GM10266 (cell line): ENCODE data around the gene COCH.

ENCODE experiments used
- DNase-seq: peaks from one replicate; pipeline ENCODE4 v3.0.0; 2012; ENCODE audit errors: extremely low spot score
- CTCF ChIP-seq: IDR thresholded peaks from 2 replicates; pipeline ENCODE4 v1.5.1; 2012; ENCODE audit warnings: mild to moderate bottlenecking, low read depth; ENCODE audit not compliant: control insufficient read depth, insufficient read depth; ENCODE audit errors: missing control alignments

Gene COCH

GRCh38 chr14:30848449-30849240 lies 25.7 kb upstream of the COCH start:
- no peak for TF ChIP-seq CTCF
- DNase-seq: no peak

- peak; percentile 37 for DNase-seq
- TF ChIP-seq CTCF: no peak
These were observed 25.0 kb upstream of the COCH start for GRCh38 chr14:30849354-30849753.

GRCh38 chr14:30849983-30850382 lies 24.4 kb upstream of the COCH start:
- TF ChIP-seq CTCF: no peak
- DNase-seq: no peak

GRCh38 chr14:30853946-30854345 lies 20.4 kb upstream of the COCH start:
- no peak for DNase-seq
- no peak for TF ChIP-seq CTCF

GRCh38 chr14:30854492-30854891 lies 19.9 kb upstream of the COCH start:
- no peak for TF ChIP-seq CTCF
- DNase-seq: no peak

GRCh38 chr14:30855345-30856037 lies 18.9 kb upstream of the COCH start:
- TF ChIP-seq CTCF: no peak
- peak; percentile 62 for DNase-seq

GRCh38 chr14:30861200-30861599 lies 13.2 kb upstream of the COCH start:
- no peak for TF ChIP-seq CTCF
- DNase-seq: no peak
